Prostate gland (tissue), 2 donors: ENCODE measurements around the gene MCC.

Experiments
- POLR2A ChIP-seq: fragments of 450-650 bp; IDR thresholded peaks from one replicate; pipeline ENCODE4 v1.6.1; 2016; ENCODE audit warnings: antibody characterized with exemption, mild to moderate bottlenecking
- TF ChIP-seq, protein P1 (sequence below), 4 experiments: fragments of 200-600 bp in 2 of 4; fragments of 450-650 bp in 2 of 4; sonication (generic) in 2 of 4; IDR thresholded peaks; 1 replicate in 3 of 4; 2 replicates in 1 of 4; pipeline ENCODE4 v1.5.1; 2016 to 2019; ENCODE audit warnings: antibody characterized with exemption in 4 of 4, mild to moderate bottlenecking in 2 of 4, moderate library complexity in 2 of 4

DNA sequence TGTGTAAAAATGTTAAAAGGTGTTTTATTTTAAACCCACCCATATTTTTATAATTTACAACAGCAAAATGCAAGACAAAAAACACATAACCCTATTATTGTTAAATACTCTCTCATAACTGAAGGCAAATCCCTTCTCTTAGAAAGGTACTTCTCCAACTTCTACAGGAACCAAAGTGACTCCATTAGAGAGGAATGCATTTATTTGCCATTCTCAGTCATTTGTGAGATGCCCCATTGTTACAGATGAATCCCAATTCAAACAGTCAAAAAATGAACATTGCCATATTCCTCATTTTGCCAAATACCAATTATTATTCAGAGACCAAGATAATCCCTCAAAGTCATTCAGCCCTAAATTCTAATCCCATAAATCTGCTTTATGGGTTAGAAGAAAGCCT is 229.2 kb downstream of the MCC start:
- TF ChIP-seq, protein P1, sequence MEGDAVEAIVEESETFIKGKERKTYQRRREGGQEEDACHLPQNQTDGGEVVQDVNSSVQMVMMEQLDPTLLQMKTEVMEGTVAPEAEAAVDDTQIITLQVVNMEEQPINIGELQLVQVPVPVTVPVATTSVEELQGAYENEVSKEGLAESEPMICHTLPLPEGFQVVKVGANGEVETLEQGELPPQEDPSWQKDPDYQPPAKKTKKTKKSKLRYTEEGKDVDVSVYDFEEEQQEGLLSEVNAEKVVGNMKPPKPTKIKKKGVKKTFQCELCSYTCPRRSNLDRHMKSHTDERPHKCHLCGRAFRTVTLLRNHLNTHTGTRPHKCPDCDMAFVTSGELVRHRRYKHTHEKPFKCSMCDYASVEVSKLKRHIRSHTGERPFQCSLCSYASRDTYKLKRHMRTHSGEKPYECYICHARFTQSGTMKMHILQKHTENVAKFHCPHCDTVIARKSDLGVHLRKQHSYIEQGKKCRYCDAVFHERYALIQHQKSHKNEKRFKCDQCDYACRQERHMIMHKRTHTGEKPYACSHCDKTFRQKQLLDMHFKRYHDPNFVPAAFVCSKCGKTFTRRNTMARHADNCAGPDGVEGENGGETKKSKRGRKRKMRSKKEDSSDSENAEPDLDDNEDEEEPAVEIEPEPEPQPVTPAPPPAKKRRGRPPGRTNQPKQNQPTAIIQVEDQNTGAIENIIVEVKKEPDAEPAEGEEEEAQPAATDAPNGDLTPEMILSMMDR (IDR thresholded peaks at IDR 0.05), result no peak
- no peak for TF ChIP-seq POLR2A
